CD14-positive monocyte (primary cell): ENCODE results near the gene PRXL2B. TPM values are rescaled to one million over a fixed set of nuclear protein-coding genes. Genes with fewer than 3 reads are reported as not detected.
A peak's percentile ranks its signal among the peaks of the same experiment; 100 is the strongest.
"Not testable (repeated sequence)": the region's sequence is repeated elsewhere in the genome, so short reads cannot be mapped to it uniquely, and the experiment has no call there.

ENCODE experiments used
- DNase-seq, 3 donors: peaks; one replicate each; pipeline ENCODE4 v3.0.0-alpha.2; 2011 to 2022
- H2AFZ ChIP-seq: 2 replicates; pipeline ENCODE4 v1.6.0; 2012; ENCODE audit warnings: mild to moderate bottlenecking, low read depth, low read length, inconsistent platforms; ENCODE audit not compliant: insufficient read depth, poor library complexity, severe bottlenecking
- H3K27ac ChIP-seq, 2 donors: 1 replicate in 1 of 2; 2 replicates in 1 of 2; pipeline ENCODE4 v1.5.1; 2012 to 2013; ENCODE audit warnings: low read length in 2 of 2, control low read depth in 1 of 2, inconsistent platforms in 1 of 2, low read depth in 1 of 2, mild to moderate bottlenecking in 1 of 2
- H3K27me3 ChIP-seq, 2 donors: one replicate each; pipeline versions ENCODE4 v1.6.0 to v1.6.1; 2011 to 2013; ENCODE audit warnings: low read length in 2 of 2; ENCODE audit not compliant: control insufficient read depth in 2 of 2, insufficient read depth in 2 of 2
- H3K36me3 ChIP-seq, 2 donors: replicated peaks in 1 of 2; 1 replicate in 1 of 2; 2 replicates in 1 of 2; pipeline versions ENCODE4 v1.5.1 to v1.6.1; 2012 to 2013; ENCODE audit warnings: low read length in 2 of 2, control low read depth in 1 of 2, inconsistent platforms in 1 of 2, mild to moderate bottlenecking in 1 of 2; ENCODE audit not compliant: insufficient read depth in 2 of 2, control insufficient read depth in 1 of 2
- H3K4me1 ChIP-seq, 2 donors: 1 replicate in 1 of 2; 2 replicates in 1 of 2; pipeline versions ENCODE4 v1.5.1 to v1.6.1; 2012 to 2013; ENCODE audit warnings: low read length in 2 of 2, control low read depth in 1 of 2, inconsistent platforms in 1 of 2, mild to moderate bottlenecking in 1 of 2, moderate library complexity in 1 of 2; ENCODE audit not compliant: insufficient read depth in 2 of 2, control insufficient read depth in 1 of 2
- H3K4me2 ChIP-seq: replicated peaks from 2 replicates; pipeline ENCODE3; 2012; ENCODE audit warnings: low read length, moderate library complexity, mild to moderate bottlenecking; ENCODE audit not compliant: poor library complexity, severe bottlenecking; ENCODE audit errors: extremely low read depth
- H3K4me3 ChIP-seq, 3 experiments: fragments of 200-600 bp in 1 of 3; sonication (generic) in 1 of 3; replicated peaks in 1 of 3; 1 replicate in 2 of 3; 2 replicates in 1 of 3; pipeline ENCODE4 v1.5.1; 2011 to 2013; ENCODE audit warnings: low read length in 3 of 3, mild to moderate bottlenecking in 3 of 3, control low read depth in 2 of 3, low read depth in 2 of 3, inconsistent platforms in 1 of 3, moderate library complexity in 1 of 3
- H3K79me2 ChIP-seq: 2 replicates; pipeline ENCODE4 v1.6.0; 2012; ENCODE audit warnings: mild to moderate bottlenecking, control low read depth, inconsistent platforms, low read length, moderate library complexity; ENCODE audit not compliant: insufficient read depth
- H3K9ac ChIP-seq: 2 replicates; pipeline ENCODE4 v1.6.0; 2017; ENCODE audit warnings: low read length, mild to moderate bottlenecking; ENCODE audit not compliant: insufficient read depth, poor library complexity, severe bottlenecking
- H3K9me3 ChIP-seq, 2 donors: replicated peaks in 1 of 2; 1 replicate in 1 of 2; 2 replicates in 1 of 2; pipeline versions ENCODE4 v1.5.1 to v1.6.1; 2012 to 2013; ENCODE audit warnings: low read length in 2 of 2, control low read depth in 1 of 2; ENCODE audit not compliant: control insufficient read depth in 1 of 2, insufficient read depth in 1 of 2
- H4K20me1 ChIP-seq: 2 replicates; pipeline ENCODE4 v1.6.0; 2012; ENCODE audit warnings: mild to moderate bottlenecking, low read length, control low read depth, moderate library complexity; ENCODE audit not compliant: insufficient read depth
- H3K27ac Mint-ChIP-seq, 7 donors: one replicate each; pipeline ENCODE4 v1.8.0; 2020; ENCODE audit warnings: mild to moderate bottlenecking in 7 of 7, mixed read lengths in 7 of 7, moderate library complexity in 6 of 7, inconsistent platforms in 2 of 7
- H3K27me3 Mint-ChIP-seq, 3 donors: one replicate each; pipeline ENCODE4 v1.8.0; 2021 to 2022; ENCODE audit warnings: low read depth in 3 of 3, mild to moderate bottlenecking in 3 of 3, mixed read lengths in 3 of 3, moderate library complexity in 3 of 3, inconsistent platforms in 1 of 3
- H3K36me3 Mint-ChIP-seq, 2 donors: one replicate each; pipeline ENCODE4 v1.8.0; 2020; ENCODE audit warnings: mixed read lengths in 2 of 2, inconsistent platforms in 1 of 2, mild to moderate bottlenecking in 1 of 2
- H3K4me1 Mint-ChIP-seq: one replicate; pipeline ENCODE4 v1.8.0; 2020; ENCODE audit warnings: mild to moderate bottlenecking, mixed read lengths
- H3K4me3 Mint-ChIP-seq, 2 donors: one replicate each; pipeline ENCODE4 v1.8.0; 2020; ENCODE audit warnings: mild to moderate bottlenecking in 2 of 2, mixed read lengths in 2 of 2, moderate library complexity in 1 of 2
- H3K9me3 Mint-ChIP-seq, 7 donors: one replicate each; pipeline ENCODE4 v1.8.0; 2020 to 2022; ENCODE audit warnings: mixed read lengths in 7 of 7, mild to moderate bottlenecking in 6 of 7, moderate library complexity in 6 of 7, inconsistent platforms in 2 of 7
- WGBS: methylation state at CpG from one replicate; pipeline ENCODE4 v1.1.5; 2013; ENCODE audit warnings: missing lambda C conversion rate; ENCODE audit not compliant: insufficient coverage; 5-methylcytosine and 5-hydroxymethylcytosine counted together
- intact Hi-C, 2 donors: fragments of 100-400 bp; cut with micrococcal nuclease; formaldehyde crosslinking; loops; one replicate each; pipeline versions ENCODE4 v1.15.0 to v1.15.1; 2023
- polyA plus RNA-seq, 3 donors: library from polyadenylated mRNA; depleted of rRNA in 1 of 3; unstranded in 2 of 3; stranded (reverse) in 1 of 3; fragments of 300-500 nt in 2 of 3; fragments of >200 nt in 1 of 3; fragmentation: Illumina TruSeq in 2 of 3; gene quantifications; 1 replicate in 2 of 3; 2 replicates in 1 of 3; pipeline ENCODE4 v1.2.3, GENCODE V29; 2012 to 2021
- TF ChIP-seq, protein P1 (sequence below): fragments of 200-600 bp; IDR thresholded peaks from one replicate; pipeline ENCODE4 v1.8.0; 2022; ENCODE audit warnings: antibody characterized with exemption, mild to moderate bottlenecking

Gene PRXL2B
- polyA plus RNA-seq, 3 donors = 3.6 to 8.8 (median 6.0) TPM

GRCh38 chr1:2569060-2569459, 17.5 kb upstream of the PRXL2B start:
- H3K27me3 ChIP-seq = no peaks in the 10 kb centered on the region
- Mint-ChIP-seq H3K27ac (peak overlapping the region in 1 of 7 donors; percentile 66), H3K9me3 (peaks cover 7 to 13% (median 12%) of the 10 kb centered on the region in 7 donors), H3K36me3 (peaks cover 3% of the 10 kb centered on the region in 2 donors), H3K4me1 (peaks cover 9% of the 10 kb centered on the region), H3K27me3 (peaks cover 2 to 27% (median 8%) of the 10 kb centered on the region in 3 donors), H3K4me3 (no peak overlapping the region)
- H2AFZ ChIP-seq = no peak overlapping the region
- no peak overlapping the region for H3K4me3 ChIP-seq
- TF ChIP-seq, protein P1, sequence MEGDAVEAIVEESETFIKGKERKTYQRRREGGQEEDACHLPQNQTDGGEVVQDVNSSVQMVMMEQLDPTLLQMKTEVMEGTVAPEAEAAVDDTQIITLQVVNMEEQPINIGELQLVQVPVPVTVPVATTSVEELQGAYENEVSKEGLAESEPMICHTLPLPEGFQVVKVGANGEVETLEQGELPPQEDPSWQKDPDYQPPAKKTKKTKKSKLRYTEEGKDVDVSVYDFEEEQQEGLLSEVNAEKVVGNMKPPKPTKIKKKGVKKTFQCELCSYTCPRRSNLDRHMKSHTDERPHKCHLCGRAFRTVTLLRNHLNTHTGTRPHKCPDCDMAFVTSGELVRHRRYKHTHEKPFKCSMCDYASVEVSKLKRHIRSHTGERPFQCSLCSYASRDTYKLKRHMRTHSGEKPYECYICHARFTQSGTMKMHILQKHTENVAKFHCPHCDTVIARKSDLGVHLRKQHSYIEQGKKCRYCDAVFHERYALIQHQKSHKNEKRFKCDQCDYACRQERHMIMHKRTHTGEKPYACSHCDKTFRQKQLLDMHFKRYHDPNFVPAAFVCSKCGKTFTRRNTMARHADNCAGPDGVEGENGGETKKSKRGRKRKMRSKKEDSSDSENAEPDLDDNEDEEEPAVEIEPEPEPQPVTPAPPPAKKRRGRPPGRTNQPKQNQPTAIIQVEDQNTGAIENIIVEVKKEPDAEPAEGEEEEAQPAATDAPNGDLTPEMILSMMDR = no peak
- H3K4me2 ChIP-seq = no peak overlapping the region
- no peak overlapping the region for H3K9ac ChIP-seq
- no peak for DNase-seq
- no peak overlapping the region for H3K27ac ChIP-seq
- H3K4me1 ChIP-seq = peaks cover 0 to 4% of the 10 kb centered on the region in 2 donors
- intact Hi-C loops = no loop called here
- no peaks in the 10 kb centered on the region for H3K79me2 ChIP-seq
- peaks cover 10 to 12% of the 10 kb centered on the region in 2 donors for H3K9me3 ChIP-seq
- no peaks in the 10 kb centered on the region for H3K36me3 ChIP-seq
- WGBS = 96% methylated on average over 13 of the region's 17 CpGs
- H4K20me1 ChIP-seq = no peaks in the 10 kb centered on the region

GRCh38 chr1:2569703-2570102, 16.9 kb upstream of the PRXL2B start:
- Mint-ChIP-seq H3K27me3 (peaks cover 2 to 30% (median 8%) of the 10 kb centered on the region in 3 donors), H3K4me3 (peak overlapping the region in 1 of 2 donors; percentile 47), H3K9me3 (peaks cover 7 to 16% (median 12%) of the 10 kb centered on the region in 7 donors)
- H3K27ac ChIP-seq, H3K27ac Mint-ChIP-seq, H3K36me3 Mint-ChIP-seq, H3K4me1 Mint-ChIP-seq, H3K4me2 ChIP-seq, DNase-seq, H3K79me2 ChIP-seq, H4K20me1 ChIP-seq, intact Hi-C loops, H2AFZ ChIP-seq, H3K4me3 ChIP-seq, H3K27me3 ChIP-seq, H3K36me3 ChIP-seq, H3K4me1 ChIP-seq, H3K9ac ChIP-seq: not testable (repeated sequence)
- 90% methylated on average over 10 of the region's 13 CpGs for WGBS
- peaks cover 10 to 14% of the 10 kb centered on the region in 2 donors for H3K9me3 ChIP-seq
